Ovary (tissue), 3 donors: ENCODE results near the gene CARMIL1.

Experiments
- CTCF ChIP-seq, 3 donors: fragments of 450-650 bp in 2 of 3; fragments of 200-600 bp in 1 of 3; IDR thresholded peaks; one replicate each; pipeline versions ENCODE4 v1.5.1 to v1.8.0; 2016 to 2022; ENCODE audit warnings: antibody characterized with exemption in 3 of 3, mild to moderate bottlenecking in 1 of 3
- EP300 ChIP-seq: sonication (generic); formaldehyde crosslinking; IDR thresholded peaks from one replicate; pipeline ENCODE4 v1.6.1; 2017; ENCODE audit warnings: antibody characterized with exemption
- POLR2A ChIP-seq: fragments of 450-650 bp; IDR thresholded peaks from one replicate; pipeline ENCODE4 v1.6.1; 2017; ENCODE audit warnings: antibody characterized with exemption, mild to moderate bottlenecking, moderate library complexity
- donor health status: DM: no; HTN: no; CAD: no.

- no peak for TF ChIP-seq CTCF (IDR thresholded peaks at IDR 0.05)
- no peak for TF ChIP-seq EP300
- no peak for TF ChIP-seq POLR2A
These were observed 17.2 kb downstream of the CARMIL1 start for GRCh38 chr6:25296217-25296905.
